Astrocyte of the cerebellum (primary cell): ENCODE results near the gene HDAC4.

Experiments used
- DNase-seq: peaks from one replicate; pipeline ENCODE4 v3.0.0-alpha.2; 2011; ENCODE audit warnings: low read depth
- H3K4me3 ChIP-seq: 2 replicates; pipeline ENCODE4 v1.5.1; 2011; ENCODE audit warnings: mild to moderate bottlenecking, low read depth, low read length, moderate library complexity
- CTCF ChIP-seq: IDR thresholded peaks from 2 replicates; pipeline ENCODE4 v1.5.1; 2012; ENCODE audit warnings: low read length, low read depth, moderate library complexity, mild to moderate bottlenecking; ENCODE audit errors: missing control alignments
- in situ Hi-C: cut with HindIII; loops from 2 replicates; pipeline ENCODE4 v1.10.0; 2017; ENCODE audit warnings: low sequenced_read_pairs

HDAC4 gene

GRCh38 chr2:239214725-239215124, 186.1 kb downstream of the HDAC4 start:
- in situ Hi-C loops, result no loop called here
- no peak for DNase-seq
- no peak for TF ChIP-seq CTCF
- no peak overlapping the region for H3K4me3 ChIP-seq

GRCh38 chr2:239213643-239214101, 187.1 kb downstream of the HDAC4 start:
- in situ Hi-C loops, result no loop called here
- no peak for DNase-seq
- no peak overlapping the region for H3K4me3 ChIP-seq
- TF ChIP-seq CTCF, result no peak

GRCh38 chr2:239212929-239213642, 187.7 kb downstream of the HDAC4 start:
- no peak overlapping the region for H3K4me3 ChIP-seq
- TF ChIP-seq CTCF, result no peak
- no peak for DNase-seq
- in situ Hi-C loops, result no loop called here

- TF ChIP-seq CTCF, result no peak
- in situ Hi-C loops, result no loop called here
- no peak overlapping the region for H3K4me3 ChIP-seq
- DNase-seq, result no peak
These were observed 188.5 kb downstream of the HDAC4 start for GRCh38 chr2:239212121-239212928.

GRCh38 chr2:239211396-239212094, 189.3 kb downstream of the HDAC4 start:
- no peak overlapping the region for H3K4me3 ChIP-seq
- in situ Hi-C loops, result no loop called here
- DNase-seq, result no peak
- no peak for TF ChIP-seq CTCF

GRCh38 chr2:239209783-239210182, 191.0 kb downstream of the HDAC4 start:
- TF ChIP-seq CTCF, result no peak
- in situ Hi-C loops, result no loop called here
- no peak overlapping the region for H3K4me3 ChIP-seq
- no peak for DNase-seq
